Nucleus accumbens (tissue), 56 donors: ENCODE results near the gene PPM1N.
A peak's percentile ranks its signal among the peaks of the same experiment; 100 is the strongest.
"Not testable (repeated sequence)": the region's sequence is repeated elsewhere in the genome, so short reads cannot be mapped to it uniquely, and the experiment has no call there.

Source experiments
- DNase-seq, 56 donors: peaks; one replicate each; lab custom pipeline; 2025; lab: John Stamatoyannopoulos, UW

The PPM1N gene

GRCh38 chr19:45506989-45507871 lies 9.0 kb downstream of the PPM1N start, which contains the start of gene VASP:
Gene VASP (plus strand): TSS chr19:45507479. CDS start chr19:45507772, 293 bp downstream.
- DNase-seq, result peak in 54 of 56 donors; percentile 28 to 91 (median 69)

DNA sequence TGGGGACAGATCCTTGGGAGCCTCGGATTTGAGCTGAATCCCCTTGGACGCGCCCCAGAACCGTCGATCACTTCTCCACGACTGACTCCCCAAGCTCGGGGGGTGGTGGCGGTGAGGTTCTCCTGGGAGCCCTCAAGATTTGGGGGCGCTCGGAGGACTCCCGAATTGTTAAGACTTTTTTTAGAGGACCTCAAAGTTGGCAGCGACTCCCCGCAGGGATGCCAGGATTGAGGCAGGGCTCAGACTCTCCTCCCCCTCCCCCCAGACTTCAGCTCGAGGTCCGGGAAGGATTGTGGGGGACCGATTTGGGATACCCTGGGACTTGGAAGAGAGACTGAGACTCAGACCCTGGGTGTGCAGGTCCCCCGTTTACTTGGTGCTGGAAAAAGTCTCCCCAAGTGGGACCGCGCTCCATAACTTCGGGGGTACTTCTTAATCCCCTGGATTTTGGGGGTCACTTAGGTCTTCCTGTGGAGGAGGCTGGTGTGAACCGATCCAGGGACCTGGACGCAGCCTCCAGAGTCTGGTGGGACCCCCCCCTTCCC lies 9.7 kb downstream of the PPM1N start:
- peak in 5 of 56 donors; percentile 13 to 40 (median 35) for DNase-seq

DNA sequence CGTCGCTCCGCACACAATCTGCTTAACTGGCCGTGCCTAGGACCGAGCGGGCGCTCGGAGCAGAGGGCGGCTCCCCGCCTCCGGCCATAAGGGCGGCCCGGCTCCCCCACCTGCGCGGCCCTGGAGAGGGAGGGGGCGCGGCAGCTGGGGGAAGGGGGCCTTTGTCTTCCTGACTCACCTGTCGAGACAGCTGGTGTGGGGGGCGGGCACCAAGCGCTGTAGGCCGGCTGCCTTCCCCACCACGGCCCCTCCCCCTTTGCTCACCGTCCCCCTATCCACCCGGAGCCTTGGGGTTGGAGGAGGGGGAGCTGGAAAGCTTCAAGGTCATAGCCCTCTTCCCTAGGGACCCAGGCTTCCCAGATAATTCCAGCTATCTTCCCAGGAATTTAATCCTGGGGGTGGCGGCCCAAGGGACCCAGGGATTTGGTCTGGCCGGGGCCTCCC lies 10.2 kb downstream of the PPM1N start:
- DNase-seq, result peak in 1 of 56 donors; percentile 31

GRCh38 chr19:45508861-45509691 lies 10.8 kb downstream of the PPM1N start:
- DNase-seq, result peak in 11 of 56 donors; percentile 3 to 45 (median 14)

DNA sequence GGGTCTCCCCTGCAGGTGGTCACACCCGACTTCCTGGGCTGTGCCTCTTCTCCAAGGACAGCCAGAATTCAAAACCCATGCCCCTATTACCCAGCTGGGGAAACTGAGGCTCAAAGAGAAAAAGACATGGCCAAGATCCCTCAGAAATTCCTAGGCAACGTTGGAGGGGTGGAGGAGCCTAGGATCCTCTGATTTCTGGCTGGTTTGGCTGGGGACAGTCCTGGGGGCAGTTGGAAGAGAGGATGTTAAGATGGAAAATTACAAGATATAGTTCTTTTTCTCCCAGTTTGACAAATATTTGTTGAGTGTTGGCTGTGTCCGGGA lies 11.4 kb downstream of the PPM1N start:
- DNase-seq, result no peak

- not testable (repeated sequence) for DNase-seq
These were observed 12.1 kb downstream of the PPM1N start for GRCh38 chr19:45510352-45510751.

DNA sequence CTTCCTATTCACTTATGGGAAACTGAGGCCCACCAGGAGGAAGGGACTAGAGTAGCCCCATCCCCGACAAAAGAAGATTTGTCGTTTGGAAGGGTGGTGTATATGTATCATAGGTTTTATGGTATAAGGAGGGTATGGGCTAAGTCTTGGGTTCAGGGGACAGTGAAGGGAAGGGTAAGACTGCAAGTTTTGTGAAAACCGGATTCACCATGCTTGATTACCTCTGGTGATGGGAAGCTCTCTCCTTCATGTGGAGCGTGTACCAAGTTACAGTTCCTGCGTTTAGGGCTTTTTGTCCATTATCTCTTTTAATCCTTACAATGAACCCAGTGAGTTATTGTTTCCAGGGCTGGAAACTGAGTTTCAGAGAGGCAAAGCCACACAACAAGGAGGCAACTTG lies 12.8 kb downstream of the PPM1N start:
- no peak for DNase-seq

- DNase-seq, result no peak
These were observed 14.7 kb downstream of the PPM1N start for GRCh38 chr19:45512881-45513483.

- no peak for DNase-seq
These were observed 16.3 kb downstream of the PPM1N start for GRCh38 chr19:45514376-45515051.

GRCh38 chr19:45515081-45515624 lies 16.9 kb downstream of the PPM1N start:
- peak in 15 of 56 donors; percentile 7 to 56 (median 18) for DNase-seq

DNA sequence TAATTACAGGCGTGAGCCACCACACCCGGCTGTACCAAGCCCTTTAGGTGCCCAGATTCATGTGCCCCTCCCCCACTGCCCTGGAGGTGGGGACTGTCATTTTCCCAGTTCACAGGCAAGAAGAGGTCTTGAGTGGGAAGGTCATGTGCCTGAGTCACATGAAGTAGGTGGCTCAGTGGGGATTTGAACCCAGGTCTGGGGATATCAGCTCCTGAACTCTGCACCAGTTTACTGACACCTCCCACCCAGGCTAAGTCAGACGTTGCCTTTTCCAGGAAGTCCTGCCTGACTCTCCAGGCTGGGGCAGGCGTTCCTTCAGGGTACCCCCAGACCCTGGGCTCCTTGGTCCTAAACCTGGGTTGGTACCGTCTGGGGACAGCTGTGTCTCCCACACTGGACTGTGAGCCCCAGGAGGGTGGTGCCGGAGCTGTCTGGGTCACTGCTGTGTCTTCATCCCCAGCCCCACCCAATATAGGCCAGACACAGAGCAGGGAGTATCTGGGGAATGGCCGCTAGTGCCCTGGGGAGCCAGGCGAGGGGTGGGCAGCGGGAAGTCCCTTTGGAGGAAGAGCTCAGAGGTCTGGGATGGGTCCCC lies 17.7 kb downstream of the PPM1N start:
- DNase-seq, result no peak

- DNase-seq, result no peak
These were observed 19.0 kb downstream of the PPM1N start for GRCh38 chr19:45517238-45517637.

DNA sequence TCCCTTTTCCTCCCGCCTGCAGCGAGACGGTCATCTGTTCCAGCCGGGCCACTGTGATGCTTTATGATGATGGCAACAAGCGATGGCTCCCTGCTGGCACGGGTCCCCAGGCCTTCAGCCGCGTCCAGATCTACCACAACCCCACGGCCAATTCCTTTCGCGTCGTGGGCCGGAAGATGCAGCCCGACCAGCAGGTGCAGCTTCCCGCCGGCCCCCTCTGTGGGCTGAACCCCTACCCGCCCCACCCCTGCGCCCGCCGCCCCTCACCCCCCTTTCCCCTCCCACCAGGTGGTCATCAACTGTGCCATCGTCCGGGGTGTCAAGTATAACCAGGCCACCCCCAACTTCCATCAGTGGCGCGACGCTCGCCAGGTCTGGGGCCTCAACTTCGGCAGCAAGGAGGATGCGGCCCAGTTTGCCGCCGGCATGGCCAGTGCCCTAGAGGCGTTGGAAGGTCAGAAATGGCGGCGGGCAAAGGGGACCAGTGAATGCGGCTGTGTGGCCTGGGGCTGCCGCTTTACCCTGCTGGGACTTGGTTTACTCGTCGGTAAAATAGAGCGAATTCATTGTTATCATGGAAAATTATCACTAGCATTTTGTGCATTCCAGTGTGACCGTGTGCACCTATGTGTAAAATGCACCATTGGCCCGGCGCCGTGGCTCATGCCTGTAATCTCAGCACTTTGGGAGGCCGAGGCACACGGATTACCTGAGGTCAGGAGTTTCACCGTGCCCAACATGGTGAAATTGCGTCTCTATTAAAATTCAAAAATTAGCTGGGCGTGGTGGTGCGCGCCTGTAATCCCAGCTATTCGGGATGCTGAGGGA lies 19.6 kb downstream of the PPM1N start:
- DNase-seq, result no peak

DNA sequence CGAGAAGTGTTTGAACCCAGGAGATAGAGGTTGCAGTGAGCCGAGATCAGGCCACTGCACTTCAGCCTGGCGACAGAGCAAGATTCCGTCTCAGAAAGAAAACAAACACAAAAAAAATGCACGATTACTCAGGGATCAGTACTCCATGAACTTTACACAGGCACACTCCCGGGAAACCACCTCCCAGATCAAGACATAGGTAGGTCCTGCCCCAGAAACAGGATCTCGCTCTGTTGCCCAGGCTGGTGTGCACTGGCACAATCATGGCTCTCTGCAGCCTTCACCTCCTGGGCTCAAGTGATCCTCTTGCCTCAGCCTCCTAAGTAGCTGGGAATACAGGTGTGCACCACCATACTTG lies 20.2 kb downstream of the PPM1N start:
- no peak for DNase-seq

- no peak for DNase-seq
These were observed 24.0 kb downstream of the PPM1N start for GRCh38 chr19:45522010-45522941.

GRCh38 chr19:45523642-45524256 lies 25.5 kb downstream of the PPM1N start:
- peak in 51 of 56 donors; percentile 8 to 82 (median 60) for DNase-seq

DNA sequence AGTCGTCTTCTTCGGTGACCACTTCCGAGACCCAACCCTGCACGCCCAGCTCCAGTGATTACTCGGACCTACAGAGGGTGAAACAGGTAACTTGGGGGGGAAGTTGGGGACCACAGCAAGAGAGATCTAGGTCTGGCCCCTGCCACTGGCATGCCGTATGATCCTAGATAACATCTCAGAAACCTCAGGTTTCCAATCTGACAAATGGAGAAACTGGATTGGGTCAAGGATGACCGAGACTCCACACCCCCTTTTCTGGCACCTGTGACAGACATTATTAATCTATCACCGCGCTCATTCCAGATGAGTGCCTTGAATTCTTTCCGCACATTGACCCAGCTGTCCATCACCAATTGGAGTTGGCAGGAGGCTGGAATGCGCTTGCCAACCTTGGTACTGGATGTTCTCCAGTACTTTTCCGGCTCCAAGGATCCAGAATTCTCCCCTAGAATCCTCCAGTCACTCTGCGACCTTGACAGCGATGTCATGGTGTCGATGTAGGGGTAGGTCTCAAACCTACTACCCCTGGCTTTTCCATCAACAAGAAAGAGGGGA lies 26.4 kb downstream of the PPM1N start:
- DNase-seq, result peak in 20 of 56 donors; percentile 4 to 71 (median 26)
